ENCODE results near the gene CFAP77.

CFAP77 gene

DNA sequence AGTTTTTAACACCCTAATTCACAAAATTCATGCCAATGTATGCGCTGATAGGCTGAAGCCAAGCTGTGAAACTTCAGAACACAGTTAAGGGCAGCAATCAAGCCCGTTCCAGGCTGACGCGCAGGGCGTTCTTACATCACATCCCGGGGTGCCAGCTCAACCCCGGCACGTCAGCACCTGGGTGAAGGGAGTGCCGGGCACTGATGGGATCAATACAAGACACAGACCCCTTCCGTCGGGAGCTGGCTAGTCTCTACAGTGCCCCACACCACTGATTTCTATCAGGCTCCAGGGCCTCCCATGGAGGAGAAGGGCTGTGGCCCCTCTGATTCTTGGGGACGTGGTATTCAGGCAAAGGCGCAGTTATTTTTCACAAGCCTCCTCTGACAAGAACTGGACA lies 184.4 kb downstream of the CFAP77 start:
- no peak for DNase-seq (ENCODE audit: low read depth in 2 of 2)

DNA sequence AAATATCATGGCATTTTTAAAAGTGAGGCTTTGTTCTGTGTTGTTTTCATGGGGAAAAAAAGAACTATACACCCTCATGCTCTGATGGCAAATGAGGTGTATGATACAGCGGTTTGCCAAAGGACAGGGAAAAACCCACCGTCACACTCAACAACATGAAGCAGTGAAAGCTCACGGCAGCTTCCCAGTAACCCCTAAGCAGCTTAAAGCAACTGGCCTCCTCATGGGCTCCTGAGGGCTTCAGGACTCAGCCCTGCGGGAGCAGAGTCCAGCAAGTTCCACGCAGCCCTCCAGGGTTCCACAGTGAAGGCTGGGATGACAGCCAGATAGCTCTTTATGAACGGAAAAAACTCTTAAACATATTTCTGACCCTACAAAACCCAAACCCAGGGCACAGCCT lies 185.3 kb downstream of the CFAP77 start:
- DNase-seq (ENCODE audit: low read depth in 2 of 2), result no peak

DNA sequence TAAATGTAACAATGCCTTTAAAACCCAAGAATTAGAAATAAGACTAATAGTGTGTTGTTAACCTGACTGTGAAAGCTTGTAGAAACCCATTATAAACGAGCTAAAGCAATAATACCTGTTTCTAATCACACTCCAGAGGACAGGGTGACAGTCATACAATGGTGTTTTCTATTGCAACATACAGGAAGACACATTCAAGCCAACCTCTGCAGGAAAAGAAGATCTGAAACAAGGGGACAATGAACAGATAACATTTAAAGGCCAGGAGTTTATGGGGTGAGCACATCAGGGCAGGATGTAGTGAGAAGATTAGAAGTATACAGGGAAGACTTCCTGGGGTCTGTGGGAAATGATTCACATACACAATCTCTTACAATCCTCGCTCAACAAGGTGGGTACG lies 186.2 kb downstream of the CFAP77 start:
- DNase-seq (ENCODE audit: low read depth in 2 of 2), result no peak

DNA sequence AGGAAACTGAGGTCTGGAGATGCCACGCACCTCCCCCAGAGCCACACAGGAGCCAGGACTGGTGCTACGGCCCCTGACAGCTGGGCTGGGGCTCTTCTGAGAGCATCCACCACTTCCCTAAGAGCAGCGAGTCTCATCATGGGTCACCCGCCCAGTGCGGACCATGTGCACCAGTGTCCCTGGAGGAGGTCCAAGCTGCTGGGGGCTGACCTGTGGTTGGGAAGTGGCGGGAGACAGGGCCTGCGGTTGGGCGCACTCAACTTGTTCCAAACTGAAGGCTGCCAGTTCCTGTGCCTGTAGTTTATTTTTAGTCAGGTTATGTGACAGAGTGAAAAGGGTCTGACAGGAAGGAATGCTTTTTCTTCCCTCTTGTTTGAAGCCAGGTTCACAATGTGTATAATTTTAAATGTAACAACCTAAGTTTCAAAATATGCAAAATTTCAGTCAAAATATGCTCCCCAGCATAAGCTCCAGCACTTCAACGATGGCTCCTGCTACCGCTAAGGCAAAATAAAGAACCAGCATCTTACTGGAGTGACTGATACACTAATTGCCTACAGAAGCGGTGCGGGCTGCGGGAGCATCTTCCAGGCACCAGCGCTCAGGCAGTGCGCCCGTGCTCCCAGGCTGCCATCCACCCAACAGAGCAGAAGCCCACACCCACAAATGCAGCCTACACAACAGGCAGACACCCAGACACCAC lies 187.2 kb downstream of the CFAP77 start:
- DNase-seq (ENCODE audit: low read depth in 2 of 2), result no peak

DNA sequence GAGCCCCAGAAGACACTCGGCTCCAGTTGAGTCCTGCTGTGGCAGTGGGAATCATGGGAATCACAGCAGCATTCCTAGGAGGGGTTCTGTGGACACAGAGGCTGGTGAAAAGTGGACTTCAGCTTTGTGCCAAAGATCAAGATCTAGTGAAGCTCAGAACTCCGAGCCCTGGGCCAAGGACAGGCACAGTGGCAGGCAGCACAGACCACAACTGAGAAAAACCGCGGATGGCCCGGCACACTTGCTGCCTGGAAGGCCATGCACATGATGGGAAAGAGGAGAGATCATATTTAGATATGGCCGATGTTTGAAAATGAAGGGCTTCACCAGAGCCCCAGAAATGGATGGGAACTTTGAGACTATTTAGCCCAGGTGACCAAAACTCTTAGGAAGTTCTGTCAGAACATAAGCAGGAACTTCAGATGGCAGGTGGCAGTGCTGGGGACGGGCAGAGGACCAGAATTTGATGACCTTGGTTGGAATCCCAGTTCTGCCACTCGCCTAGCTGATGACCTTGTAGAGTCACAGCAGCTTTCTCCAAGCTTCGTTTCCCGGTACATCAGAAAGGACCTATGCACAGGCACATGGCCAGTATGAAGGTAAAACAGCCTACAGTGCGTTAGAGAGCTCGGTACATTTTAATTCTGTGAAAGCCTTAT lies 190.4 kb downstream of the CFAP77 start:
- DNase-seq (ENCODE audit: low read depth in 2 of 2), result no peak

DNA sequence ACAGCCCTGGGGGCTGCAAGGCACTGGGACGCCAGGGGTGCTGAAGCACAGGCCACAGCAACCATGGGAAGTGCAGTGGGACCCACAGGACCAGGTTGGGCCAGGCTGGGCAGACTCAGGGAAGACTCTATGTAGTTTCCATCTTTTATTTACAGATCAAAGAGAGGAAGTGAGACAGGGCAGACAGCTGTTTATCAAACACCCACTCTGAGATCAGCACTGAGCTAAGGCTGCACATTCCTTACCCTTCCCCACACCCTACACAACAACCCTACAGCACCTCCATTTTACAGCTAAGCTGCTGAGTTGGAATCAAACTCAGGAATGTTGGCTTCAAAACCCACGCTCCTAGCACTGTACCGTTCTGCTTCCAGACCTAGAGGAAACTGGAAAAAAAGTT lies 192.2 kb downstream of the CFAP77 start:
- no peak for DNase-seq (ENCODE audit: low read depth in 2 of 2)

DNA sequence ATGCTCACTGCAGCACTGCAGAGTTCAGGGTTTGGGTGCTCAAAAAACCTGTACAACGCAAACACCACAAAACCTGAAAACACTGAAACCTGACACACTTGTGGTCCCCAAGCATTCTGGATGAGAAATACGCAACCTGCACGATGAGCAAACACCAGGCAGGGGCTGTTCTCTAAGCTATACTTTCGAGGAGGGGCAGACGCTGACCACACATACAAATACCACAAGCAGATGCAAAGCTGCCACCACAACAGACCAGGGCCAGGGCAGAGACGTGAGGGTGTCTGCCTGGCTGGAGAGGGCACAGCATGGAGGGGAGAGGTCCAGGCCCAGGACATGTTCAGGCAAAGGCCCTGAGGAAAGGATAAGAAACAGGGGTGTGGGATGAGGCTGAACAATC lies 195.4 kb downstream of the CFAP77 start:
- no peak for DNase-seq (ENCODE audit: low read depth in 2 of 2)

DNA sequence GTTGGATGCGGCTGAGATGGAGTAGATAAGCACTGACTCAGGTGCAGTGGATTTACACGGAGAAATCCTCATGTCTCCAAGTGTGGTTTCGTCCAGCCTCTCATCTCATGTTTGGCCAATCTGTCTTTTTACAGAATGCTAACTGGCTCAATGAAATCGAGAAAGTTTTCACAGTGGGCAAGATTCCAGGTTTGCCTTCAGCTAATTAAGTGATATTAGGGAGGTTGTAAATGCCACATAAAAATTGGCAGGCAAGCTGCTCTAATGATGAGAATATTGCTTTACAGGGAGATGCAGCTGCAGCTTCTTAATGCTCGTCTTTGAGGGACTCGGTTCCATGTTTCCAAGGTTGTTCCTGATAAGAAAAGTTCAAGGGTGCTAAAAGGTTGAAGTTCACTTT lies 196.1 kb downstream of the CFAP77 start:
- no peak for DNase-seq (ENCODE audit: low read depth in 2 of 2)

DNA sequence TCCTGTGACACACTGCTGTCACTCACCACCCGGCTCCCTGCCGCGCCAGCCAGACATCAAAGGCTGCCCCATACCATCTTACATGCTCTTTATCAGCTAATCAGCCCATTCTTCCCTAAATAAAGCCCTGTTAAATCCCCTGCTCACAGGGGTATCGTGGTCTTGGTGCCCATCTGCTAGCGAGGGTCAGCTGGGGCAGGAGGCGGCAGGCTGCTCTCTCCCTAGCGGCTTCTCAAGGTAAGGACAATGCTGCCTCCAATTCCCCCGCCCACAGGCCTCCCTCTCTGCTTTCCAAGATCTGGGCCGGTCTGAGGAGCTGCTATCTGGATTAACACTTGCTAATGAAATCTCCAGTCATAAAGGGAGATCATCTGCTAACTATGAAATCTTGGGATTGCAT lies 199.2 kb downstream of the CFAP77 start:
- DNase-seq (ENCODE audit: low read depth in 2 of 2), result no peak

DNA sequence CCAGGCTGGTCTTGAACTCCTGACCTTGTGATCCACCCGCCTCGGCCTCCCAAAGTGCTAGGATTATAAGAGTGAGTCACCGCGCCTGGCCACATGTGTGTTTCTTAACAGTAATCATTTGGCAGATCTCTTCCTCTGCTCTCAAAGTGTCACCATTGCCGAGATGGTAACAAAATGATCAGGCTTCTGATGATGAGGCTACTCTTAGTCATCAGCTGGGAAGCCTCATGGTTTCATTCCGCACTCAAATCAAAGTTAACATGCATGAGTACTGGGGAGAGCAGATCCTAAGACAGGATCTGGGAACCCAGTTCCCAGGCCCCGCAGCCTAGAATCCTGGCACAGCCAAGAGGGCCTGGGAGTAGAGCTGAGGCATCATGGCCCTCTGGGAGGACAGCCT lies 199.8 kb downstream of the CFAP77 start:
- DNase-seq (ENCODE audit: low read depth in 2 of 2), result peak; percentile 55 to 60

DNA sequence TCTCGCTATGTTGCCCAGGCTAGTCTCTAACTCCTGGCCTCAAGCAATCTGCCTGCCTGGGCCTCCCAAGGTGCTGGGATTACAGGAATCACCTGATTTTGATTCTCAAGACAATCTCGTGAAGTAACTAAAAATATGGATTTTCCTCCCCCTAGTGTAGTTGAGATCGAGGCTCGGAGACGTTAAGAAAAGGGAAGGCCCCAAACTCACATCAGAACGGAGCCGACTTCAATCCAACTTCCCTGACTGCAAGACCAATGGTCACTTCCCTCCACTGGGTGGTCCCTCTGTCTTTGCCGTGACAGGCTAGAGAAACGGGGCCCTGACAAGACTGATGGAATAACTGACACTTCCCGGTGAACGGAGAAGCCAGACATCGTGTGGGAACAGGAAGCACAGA lies 200.7 kb downstream of the CFAP77 start:
- no peak for DNase-seq (ENCODE audit: low read depth in 2 of 2)

DNA sequence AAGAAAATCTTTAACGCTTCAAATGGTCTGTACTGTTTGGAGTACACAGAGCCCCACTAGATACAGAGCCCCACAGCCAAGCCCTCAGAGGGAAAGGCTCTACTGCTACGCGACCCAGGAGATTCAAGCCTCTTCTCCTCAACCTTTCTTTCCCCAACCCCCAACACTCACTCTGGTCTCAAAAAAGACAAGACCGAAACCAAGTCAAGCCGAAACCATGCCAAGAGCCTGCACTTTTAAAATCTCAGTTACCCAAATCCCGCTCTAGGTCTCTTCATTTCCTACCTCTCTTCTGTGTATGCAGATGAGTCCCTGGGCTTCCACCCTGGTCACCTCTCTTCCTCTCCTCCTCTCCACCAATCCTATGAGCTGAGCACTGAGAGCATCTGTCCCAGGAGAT lies 204.3 kb downstream of the CFAP77 start:
- no peak for DNase-seq (ENCODE audit: low read depth in 2 of 2)

DNA sequence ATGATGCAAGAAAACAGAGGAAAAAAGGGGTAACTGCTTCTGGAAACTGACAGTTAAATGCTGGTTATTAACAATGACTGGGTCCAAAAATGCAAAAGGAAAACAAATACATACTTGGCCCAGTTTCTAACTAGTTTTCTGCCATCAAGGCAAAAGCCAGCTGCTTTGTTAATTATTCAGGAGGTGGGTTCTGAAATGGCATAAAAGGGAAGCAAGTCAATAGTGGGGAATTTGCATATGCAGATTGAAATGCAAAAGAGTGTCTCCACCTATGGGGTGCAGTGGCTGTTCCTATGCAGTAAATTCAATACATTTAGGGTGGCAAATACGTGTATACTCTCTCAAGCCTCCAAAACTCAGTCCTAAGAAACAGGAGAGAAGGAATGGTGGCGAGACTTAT lies 205.8 kb downstream of the CFAP77 start:
- DNase-seq (ENCODE audit: low read depth in 2 of 2), result no peak

DNA sequence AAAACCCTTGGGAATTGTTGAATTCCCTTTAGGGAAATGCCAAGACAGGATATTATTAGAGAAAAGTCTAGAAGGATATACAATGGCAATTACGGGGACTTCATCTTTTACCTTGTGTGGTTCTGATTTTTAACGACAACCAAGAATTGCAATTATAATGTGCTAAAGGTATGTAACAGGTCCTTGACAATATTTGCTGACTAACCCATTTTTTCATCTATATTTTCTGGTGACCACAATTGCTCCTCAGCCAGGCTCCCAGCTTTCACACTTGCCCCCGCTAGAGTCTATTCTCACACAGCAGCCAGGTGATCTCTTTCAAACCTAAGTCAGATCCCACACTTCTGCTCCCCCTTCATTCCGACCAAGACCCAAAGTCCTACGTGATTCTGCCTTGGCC lies 206.7 kb downstream of the CFAP77 start:
- DNase-seq (ENCODE audit: low read depth in 2 of 2), result no peak

DNA sequence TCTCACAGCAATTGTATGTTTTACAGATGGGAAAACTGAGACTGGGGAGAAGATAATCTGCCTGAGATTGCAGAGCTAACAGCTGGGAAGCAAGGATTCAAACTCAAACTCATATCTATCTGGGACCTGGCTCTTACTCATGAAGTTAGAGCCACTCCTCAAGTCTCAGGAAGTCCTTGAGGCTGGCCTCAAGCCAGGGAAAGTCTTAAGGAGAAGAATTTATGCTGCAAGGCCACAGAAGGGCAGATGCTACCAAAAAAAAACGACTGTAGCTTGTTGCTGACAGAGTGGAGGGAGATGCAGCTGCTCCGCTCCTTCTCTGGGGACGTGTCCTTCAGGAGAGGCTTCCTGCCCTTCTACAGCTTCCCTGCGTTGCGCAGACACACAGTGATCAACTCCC lies 212.1 kb downstream of the CFAP77 start:
- DNase-seq (ENCODE audit: low read depth in 2 of 2), result no peak

All from fibroblast of skin of left biceps (primary cell).